KMS-11 (cell line): Measurements from ENCODE around the gene ADAM19.

ENCODE experiments used
- H2AFZ ChIP-seq: fragments of 200-600 bp; sonication (generic); 2 replicates; pipeline ENCODE4 v1.6.1; 2016; ENCODE audit warnings: antibody characterized with exemption, mixed run types, low read depth
- H3K27ac ChIP-seq: fragments of 200-600 bp; sonication (generic); 2 replicates; pipeline ENCODE4 v1.6.1; 2016; ENCODE audit warnings: mild to moderate bottlenecking, mixed run types
- H3K27me3 ChIP-seq: fragments of 200-600 bp; sonication (generic); 2 replicates; pipeline ENCODE4 v1.6.1; 2017; ENCODE audit warnings: mild to moderate bottlenecking, low read depth, mixed run types, moderate library complexity; ENCODE audit not compliant: insufficient read depth
- H3K36me3 ChIP-seq: fragments of 200-600 bp; sonication (generic); 2 replicates; pipeline ENCODE4 v1.6.1; 2017; ENCODE audit warnings: mild to moderate bottlenecking, mixed run types; ENCODE audit not compliant: insufficient read depth
- H3K4me1 ChIP-seq: fragments of 200-600 bp; sonication (generic); 2 replicates; pipeline ENCODE4 v1.6.1; 2016; ENCODE audit warnings: mild to moderate bottlenecking, low read depth, mixed run types; ENCODE audit not compliant: poor library complexity, severe bottlenecking
- H3K4me2 ChIP-seq: fragments of 200-600 bp; sonication (generic); 2 replicates; pipeline ENCODE4 v1.7.0; 2016; ENCODE audit warnings: mild to moderate bottlenecking, mixed run types
- H3K4me3 ChIP-seq: fragments of 200-600 bp; sonication (generic); IDR thresholded peaks from 2 replicates; pipeline ENCODE4 v1.6.1; 2017; ENCODE audit warnings: low read depth, low read length, mixed read lengths; ENCODE audit not compliant: insufficient read depth
- H3K79me2 ChIP-seq: fragments of 200-600 bp; sonication (generic); 2 replicates; pipeline ENCODE4 v1.6.1; 2016; ENCODE audit warnings: low read depth, mixed run types; ENCODE audit not compliant: insufficient read depth
- H3K9ac ChIP-seq: fragments of 200-600 bp; sonication (generic); 2 replicates; pipeline ENCODE4 v1.6.1; 2016; ENCODE audit warnings: mild to moderate bottlenecking, mixed run types
- H4K20me1 ChIP-seq: fragments of 200-600 bp; sonication (generic); 2 replicates; pipeline ENCODE4 v1.6.1; 2016; ENCODE audit warnings: mild to moderate bottlenecking, mixed run types; ENCODE audit not compliant: insufficient read depth
- TF ChIP-seq, protein P1 (sequence below): fragments of 200-600 bp; sonication (generic); conservative IDR thresholded peaks from 2 replicates; pipeline ENCODE4 v1.6.1; 2017; ENCODE audit warnings: low read depth, mild to moderate bottlenecking, antibody characterized with exemption, low read length, moderate library complexity, mixed read lengths

ADAM19 gene

DNA sequence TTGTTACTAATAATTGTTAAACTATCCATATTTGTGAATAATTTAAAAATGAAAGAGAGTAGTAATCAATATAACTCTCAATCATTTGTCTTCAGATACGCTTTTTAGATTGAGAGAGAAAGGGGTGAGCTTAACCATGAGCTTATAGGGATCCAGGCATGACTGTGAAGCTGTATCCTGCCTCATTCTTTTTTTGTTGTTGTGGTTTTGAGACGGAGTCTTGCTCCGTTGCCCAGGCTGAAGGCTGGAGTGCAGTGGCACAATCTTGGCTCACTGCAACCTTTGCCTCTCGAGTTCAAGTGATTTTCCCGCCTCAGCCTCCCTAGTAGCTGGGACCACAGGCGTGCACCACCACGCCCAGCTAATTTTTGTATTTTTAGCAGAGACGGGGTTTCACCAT, 71.5 kb downstream of the ADAM19 start:
- Histone ChIP-seq H3K4me2 (no peak overlapping the region), H3K9ac (no peak overlapping the region), H3K27ac (no peak overlapping the region), H3K79me2 (no peaks in the 10 kb centered on the region), H4K20me1 (no peaks in the 10 kb centered on the region), H3K4me3 (no peak overlapping the region), H3K36me3 (no peaks in the 10 kb centered on the region), H3K4me1 (no peaks in the 10 kb centered on the region), H2AFZ (no peak overlapping the region), H3K27me3 (no peaks in the 10 kb centered on the region)
- TF ChIP-seq, protein P1, sequence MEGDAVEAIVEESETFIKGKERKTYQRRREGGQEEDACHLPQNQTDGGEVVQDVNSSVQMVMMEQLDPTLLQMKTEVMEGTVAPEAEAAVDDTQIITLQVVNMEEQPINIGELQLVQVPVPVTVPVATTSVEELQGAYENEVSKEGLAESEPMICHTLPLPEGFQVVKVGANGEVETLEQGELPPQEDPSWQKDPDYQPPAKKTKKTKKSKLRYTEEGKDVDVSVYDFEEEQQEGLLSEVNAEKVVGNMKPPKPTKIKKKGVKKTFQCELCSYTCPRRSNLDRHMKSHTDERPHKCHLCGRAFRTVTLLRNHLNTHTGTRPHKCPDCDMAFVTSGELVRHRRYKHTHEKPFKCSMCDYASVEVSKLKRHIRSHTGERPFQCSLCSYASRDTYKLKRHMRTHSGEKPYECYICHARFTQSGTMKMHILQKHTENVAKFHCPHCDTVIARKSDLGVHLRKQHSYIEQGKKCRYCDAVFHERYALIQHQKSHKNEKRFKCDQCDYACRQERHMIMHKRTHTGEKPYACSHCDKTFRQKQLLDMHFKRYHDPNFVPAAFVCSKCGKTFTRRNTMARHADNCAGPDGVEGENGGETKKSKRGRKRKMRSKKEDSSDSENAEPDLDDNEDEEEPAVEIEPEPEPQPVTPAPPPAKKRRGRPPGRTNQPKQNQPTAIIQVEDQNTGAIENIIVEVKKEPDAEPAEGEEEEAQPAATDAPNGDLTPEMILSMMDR: no peak

DNA sequence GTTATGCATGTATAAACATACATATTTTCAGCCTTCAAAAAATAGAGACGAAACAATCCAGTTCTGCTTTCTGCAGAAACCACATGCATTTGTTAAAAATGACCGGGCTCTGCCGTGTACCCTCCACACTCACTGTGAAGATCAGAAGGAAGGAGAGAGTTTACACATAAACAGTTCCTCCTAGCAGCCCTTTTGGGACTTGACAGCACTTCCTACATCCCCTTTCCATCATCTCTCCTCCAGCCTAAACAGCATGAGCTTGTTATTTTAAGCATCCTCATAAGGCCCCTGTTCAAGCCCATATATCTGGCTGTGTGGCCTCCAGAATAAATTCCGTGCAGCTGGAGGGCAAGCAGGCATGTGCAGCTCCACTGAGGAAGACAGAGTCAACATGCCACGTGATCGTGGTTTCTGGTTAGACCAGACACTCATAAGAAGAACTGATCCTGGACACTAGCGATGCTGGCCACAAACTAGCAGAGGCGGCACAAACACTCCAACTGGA, 73.4 kb downstream of the ADAM19 start:
- H3K27me3 ChIP-seq: no peaks in the 10 kb centered on the region
- H3K27ac ChIP-seq: no peak overlapping the region
- H3K4me1 ChIP-seq: no peaks in the 10 kb centered on the region
- H3K36me3 ChIP-seq: no peaks in the 10 kb centered on the region
- H3K9ac ChIP-seq: no peak overlapping the region
- H3K4me2 ChIP-seq: no peak overlapping the region
- H2AFZ ChIP-seq: no peak overlapping the region
- H4K20me1 ChIP-seq: no peaks in the 10 kb centered on the region
- H3K79me2 ChIP-seq: no peaks in the 10 kb centered on the region
- TF ChIP-seq, protein P1: no peak
- no peak overlapping the region for H3K4me3 ChIP-seq

GRCh38 chr5:157497875-157498611, 77.5 kb downstream of the ADAM19 start:
- H2AFZ ChIP-seq: no peak overlapping the region
- no peaks in the 10 kb centered on the region for H3K27me3 ChIP-seq
- H3K4me1 ChIP-seq: no peaks in the 10 kb centered on the region
- no peaks in the 10 kb centered on the region for H4K20me1 ChIP-seq
- TF ChIP-seq, protein P1: no peak
- no peaks in the 10 kb centered on the region for H3K79me2 ChIP-seq
- H3K4me3 ChIP-seq: no peak overlapping the region
- no peak overlapping the region for H3K4me2 ChIP-seq
- no peak overlapping the region for H3K9ac ChIP-seq
- no peak overlapping the region for H3K27ac ChIP-seq
- H3K36me3 ChIP-seq: no peaks in the 10 kb centered on the region

DNA sequence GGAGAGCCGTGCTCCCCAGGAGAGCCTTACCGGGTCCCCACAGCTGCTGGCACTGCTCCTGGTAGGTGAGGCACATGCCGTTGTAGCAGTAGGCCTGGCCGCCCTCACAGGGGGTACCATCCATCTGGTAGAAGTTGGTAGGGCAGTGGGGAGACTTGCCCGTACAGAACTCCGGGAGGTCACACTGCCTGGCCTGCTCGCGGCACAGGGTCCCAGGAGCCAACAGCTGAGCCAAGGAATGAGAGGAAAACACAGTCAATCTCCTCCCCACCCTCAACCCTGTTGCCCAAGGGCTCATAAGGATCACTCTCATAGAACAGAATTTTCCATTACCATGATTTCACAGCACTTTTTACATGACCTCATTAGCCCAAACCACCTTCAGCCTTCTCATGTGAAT, 78.7 kb downstream of the ADAM19 start:
- Histone ChIP-seq H3K4me1 (no peaks in the 10 kb centered on the region), H2AFZ (no peak overlapping the region), H3K36me3 (no peaks in the 10 kb centered on the region), H3K9ac (no peak overlapping the region), H3K79me2 (no peaks in the 10 kb centered on the region), H3K27ac (no peak overlapping the region), H3K27me3 (no peaks in the 10 kb centered on the region), H3K4me2 (no peak overlapping the region), H4K20me1 (no peaks in the 10 kb centered on the region), H3K4me3 (no peak overlapping the region)
- TF ChIP-seq, protein P1: no peak
